ENCODE data around the gene PNMA8C.

Gene PNMA8C

GRCh38 chr19:46428239-46429135, at the start of gene PNMA8C:
PNMA8C (minus strand) TSS chr19:46428936; CDS start chr19:46428359, 577 bp downstream.
- DNase-seq (ENCODE audit: low spot score), result peak; percentile 40

- DNase-seq (ENCODE audit: low spot score), result no peak
Observed at GRCh38 chr19:46475986-46476385, 47.2 kb upstream of the PNMA8C start.

GRCh38 chr19:46474211-46474610, 45.5 kb upstream of the PNMA8C start:
- no peak for DNase-seq (ENCODE audit: low spot score)

GRCh38 chr19:46472592-46472991, 43.9 kb upstream of the PNMA8C start:
- no peak for DNase-seq (ENCODE audit: low spot score)

GRCh38 chr19:46471811-46472543, 43.2 kb upstream of the PNMA8C start:
- no peak for DNase-seq (ENCODE audit: low spot score)

GRCh38 chr19:46471116-46471733, 42.5 kb upstream of the PNMA8C start, which contains the start of gene PNMA8A:
PNMA8A (minus strand) TSS chr19:46471563; CDS start chr19:46471035, 528 bp downstream.
- no peak for DNase-seq (ENCODE audit: low spot score)

GRCh38 chr19:46470376-46470775, 41.6 kb upstream of the PNMA8C start:
- DNase-seq (ENCODE audit: low spot score), result no peak

- no peak for DNase-seq (ENCODE audit: low spot score)
Observed at GRCh38 chr19:46469541-46470185, 40.9 kb upstream of the PNMA8C start.

- no peak for DNase-seq (ENCODE audit: low spot score)
Observed at GRCh38 chr19:46466536-46467196, 37.9 kb upstream of the PNMA8C start.

GRCh38 chr19:46463516-46463915, 34.8 kb upstream of the PNMA8C start:
- no peak for DNase-seq (ENCODE audit: low spot score)

GRCh38 chr19:46461537-46461936, 32.8 kb upstream of the PNMA8C start:
- DNase-seq (ENCODE audit: low spot score), result no peak

GRCh38 chr19:46460981-46461380, 32.2 kb upstream of the PNMA8C start:
- no peak for DNase-seq (ENCODE audit: low spot score)

- no peak for DNase-seq (ENCODE audit: low spot score)
Observed at GRCh38 chr19:46460055-46460454, 31.3 kb upstream of the PNMA8C start.

- DNase-seq (ENCODE audit: low spot score), result no peak
Observed at GRCh38 chr19:46456930-46457329, 28.2 kb upstream of the PNMA8C start.

- DNase-seq (ENCODE audit: low spot score), result no peak
Observed at GRCh38 chr19:46454244-46454643, 25.5 kb upstream of the PNMA8C start.

- DNase-seq (ENCODE audit: low spot score), result no peak
Observed at GRCh38 chr19:46453661-46454060, 24.9 kb upstream of the PNMA8C start.

- no peak for DNase-seq (ENCODE audit: low spot score)
Observed at GRCh38 chr19:46452186-46452585, 23.4 kb upstream of the PNMA8C start.

- no peak for DNase-seq (ENCODE audit: low spot score)
Observed at GRCh38 chr19:46451352-46451751, 22.6 kb upstream of the PNMA8C start.

GRCh38 chr19:46450737-46451136, 22.0 kb upstream of the PNMA8C start:
- DNase-seq (ENCODE audit: low spot score), result no peak

- no peak for DNase-seq (ENCODE audit: low spot score)
Observed at GRCh38 chr19:46449228-46449627, 20.5 kb upstream of the PNMA8C start.

- no peak for DNase-seq (ENCODE audit: low spot score)
Observed at GRCh38 chr19:46448601-46449000, 19.9 kb upstream of the PNMA8C start.

GRCh38 chr19:46447824-46448223, 19.1 kb upstream of the PNMA8C start:
- DNase-seq (ENCODE audit: low spot score), result no peak
